COLO668 (cell line): ENCODE data around the gene CD22.
A peak's percentile ranks its signal among the peaks of the same experiment; 100 is the strongest.

ENCODE experiments used
- DNase-seq: peaks from one replicate; lab custom pipeline; 2025; ENCODE audit not compliant: unreplicated experiment; lab: John Stamatoyannopoulos, UW

The CD22 gene

GRCh38 chr19:35313587-35313986, 15.4 kb upstream of the CD22 start:
- no peak for DNase-seq

GRCh38 chr19:35314031-35314430, 15.0 kb upstream of the CD22 start:
- DNase-seq = no peak

GRCh38 chr19:35314858-35315470, 14.0 kb upstream of the CD22 start:
- no peak for DNase-seq

- DNase-seq = no peak
Observed at GRCh38 chr19:35315883-35316282, 13.1 kb upstream of the CD22 start.

GRCh38 chr19:35316560-35316959, 12.4 kb upstream of the CD22 start:
- peak; percentile 20 for DNase-seq

- DNase-seq = no peak
Observed at GRCh38 chr19:35317464-35318043, 11.4 kb upstream of the CD22 start.

GRCh38 chr19:35318679-35319448, 10.1 kb upstream of the CD22 start:
- no peak for DNase-seq

- DNase-seq = no peak
Observed at GRCh38 chr19:35320065-35320713, 8.8 kb upstream of the CD22 start.

- DNase-seq = no peak
Observed at GRCh38 chr19:35321291-35321690, 7.7 kb upstream of the CD22 start.

- DNase-seq = no peak
Observed at GRCh38 chr19:35322014-35322413, 7.0 kb upstream of the CD22 start.

GRCh38 chr19:35327642-35328041, 1.3 kb upstream of the CD22 start:
- peak; percentile 9 for DNase-seq

GRCh38 chr19:35329323-35329722, 336 bp downstream of the CD22 start:
- no peak for DNase-seq

GRCh38 chr19:35330475-35330874, 1.5 kb downstream of the CD22 start:
- DNase-seq = no peak

- DNase-seq = no peak
Observed at GRCh38 chr19:35331551-35332214, 2.7 kb downstream of the CD22 start.

- no peak for DNase-seq
Observed at GRCh38 chr19:35332817-35333216, 3.8 kb downstream of the CD22 start.

- no peak for DNase-seq
Observed at GRCh38 chr19:35334144-35334753, 5.3 kb downstream of the CD22 start.

- DNase-seq = no peak
Observed at GRCh38 chr19:35336166-35336955, 7.4 kb downstream of the CD22 start.

- no peak for DNase-seq
Observed at GRCh38 chr19:35337097-35337983, 8.4 kb downstream of the CD22 start.

GRCh38 chr19:35337984-35338296, 9.0 kb downstream of the CD22 start:
- DNase-seq = no peak
